H1 (cell line): ENCODE results near the gene LTBP4. TPM values are rescaled to one million over a fixed set of nuclear protein-coding genes. Genes with fewer than 3 reads are reported as not detected.
A peak's percentile ranks its signal among the peaks of the same experiment; 100 is the strongest.

Experiments
- CHD2 ChIP-seq: IDR thresholded peaks from 2 replicates; pipeline ENCODE4 v1.6.1; 2012; ENCODE audit warnings: low read length, improper control_type of control experiment
- CTBP2 ChIP-seq: IDR thresholded peaks from 2 replicates; pipeline ENCODE4 v1.7.0; 2011; ENCODE audit warnings: borderline replicate concordance, mild to moderate bottlenecking, moderate library complexity, mixed read lengths, low read length; ENCODE audit not compliant: insufficient read depth, insufficient read length
- CTCF ChIP-seq, 3 experiments: IDR thresholded peaks; 1 replicate in 2 of 3; 2 replicates in 1 of 3; pipeline versions ENCODE4 v1.5.1 to v1.6.1; 2011; ENCODE audit warnings: low read length in 3 of 3, mild to moderate bottlenecking in 3 of 3, inconsistent platforms in 2 of 3, low read depth in 1 of 3, moderate library complexity in 1 of 3; ENCODE audit not compliant: insufficient read depth in 1 of 3; ENCODE audit errors: control extremely low read depth in 1 of 3
- EZH2 ChIP-seq: fragments of 200-600 bp; sonication (generic); IDR thresholded peaks from 2 replicates; pipeline ENCODE4 v1.7.1; 2012; ENCODE audit warnings: low read depth, mild to moderate bottlenecking, moderate library complexity, low read length, inconsistent platforms; ENCODE audit not compliant: severe bottlenecking
- HDAC2 ChIP-seq, 2 experiments: fragments of 300-600 bp in 1 of 2; sonication (generic) in 1 of 2; IDR thresholded peaks; 2 replicates each; pipeline ENCODE4 v1.6.1; 2011 to 2012; ENCODE audit warnings: low read depth in 2 of 2, low read length in 2 of 2, mild to moderate bottlenecking in 2 of 2, moderate library complexity in 2 of 2, borderline replicate concordance in 1 of 2, inconsistent platforms in 1 of 2
- MAFK ChIP-seq: IDR thresholded peaks from 2 replicates; pipeline ENCODE4 v1.6.1; 2012; ENCODE audit warnings: low read depth, mild to moderate bottlenecking, improper control_type of control experiment, low read length
- MAX ChIP-seq: IDR thresholded peaks from 2 replicates; pipeline ENCODE4 v1.6.1; 2012; ENCODE audit warnings: inconsistent platforms
- PHF8 ChIP-seq: fragments of 200-600 bp; sonication (generic); conservative IDR thresholded peaks from 2 replicates; pipeline ENCODE4 v1.7.1; 2012; ENCODE audit warnings: low read depth, mild to moderate bottlenecking, inconsistent platforms, low read length, moderate library complexity
- RAD21 ChIP-seq, 2 experiments: IDR thresholded peaks in 1 of 2; conservative IDR thresholded peaks in 1 of 2; 2 replicates each; pipeline ENCODE4 v1.6.1; 2011; ENCODE audit warnings: low read depth in 2 of 2, low read length in 2 of 2, improper control_type of control experiment in 1 of 2, inconsistent platforms in 1 of 2, mild to moderate bottlenecking in 1 of 2, moderate library complexity in 1 of 2
- RBBP5 ChIP-seq: IDR thresholded peaks from 2 replicates; pipeline ENCODE4 v1.7.1; 2012; ENCODE audit warnings: low read depth, mild to moderate bottlenecking, inconsistent platforms, low read length, moderate library complexity, borderline replicate concordance
- SIN3A ChIP-seq, 2 experiments: IDR thresholded peaks in 1 of 2; conservative IDR thresholded peaks in 1 of 2; 2 replicates each; pipeline ENCODE4 v1.6.1; 2011 to 2012; ENCODE audit warnings: low read length in 2 of 2, improper control_type of control experiment in 1 of 2, low read depth in 1 of 2, mild to moderate bottlenecking in 1 of 2
- TAF1 ChIP-seq: IDR thresholded peaks from 2 replicates; pipeline ENCODE4 v1.6.1; 2011; ENCODE audit warnings: mild to moderate bottlenecking, low read depth, low read length
- TAF7 ChIP-seq: optimal IDR thresholded peaks from 2 replicates; pipeline ENCODE3; 2011; ENCODE audit warnings: low read depth, mild to moderate bottlenecking, inconsistent platforms, low read length, moderate library complexity, borderline replicate concordance
- TBP ChIP-seq: IDR thresholded peaks from 2 replicates; pipeline ENCODE4 v1.6.1; 2011; ENCODE audit warnings: low read depth, low read length, improper control_type of control experiment
- TCF12 ChIP-seq: IDR thresholded peaks from 2 replicates; pipeline ENCODE4 v1.6.1; 2011; ENCODE audit warnings: low read depth, mild to moderate bottlenecking, low read length
- TEAD4 ChIP-seq: IDR thresholded peaks from 2 replicates; pipeline ENCODE4 v1.6.1; 2012; ENCODE audit warnings: low read depth, low read length, inconsistent platforms, mixed read lengths
- polyA plus RNA-seq, 7 experiments: library from polyadenylated mRNA; depleted of rRNA in 3 of 7; stranded (reverse) in 5 of 7; unstranded in 2 of 7; fragments of >200 nt in 5 of 7; fragments of 200-250 nt in 2 of 7; gene quantifications; 1 replicate in 5 of 7; 2 replicates in 1 of 7; 4 replicates in 1 of 7; pipeline versions ENCODE4 v1.2.1 to v1.2.3, GENCODE V29; 2011 to 2013; ENCODE audit warnings: missing spikeins in 2 of 7, mixed read lengths in 2 of 7
- total RNA-seq: library from RNA; stranded (reverse); fragmentation: NEBNext Ultra II Directional; extraction: Animal tissue kit (Norgen Biotek cat#: 25700); gene quantifications from 2 replicates; pipeline ENCODE4 v1.2.1, GENCODE V29; 2021

Gene LTBP4
- total and polyA plus RNA-seq, 2 of the 8 experiments (the other 6 are each of a cell fraction or from before 2014, with no cell fraction given): 54.5 to 77.1 TPM

DNA sequence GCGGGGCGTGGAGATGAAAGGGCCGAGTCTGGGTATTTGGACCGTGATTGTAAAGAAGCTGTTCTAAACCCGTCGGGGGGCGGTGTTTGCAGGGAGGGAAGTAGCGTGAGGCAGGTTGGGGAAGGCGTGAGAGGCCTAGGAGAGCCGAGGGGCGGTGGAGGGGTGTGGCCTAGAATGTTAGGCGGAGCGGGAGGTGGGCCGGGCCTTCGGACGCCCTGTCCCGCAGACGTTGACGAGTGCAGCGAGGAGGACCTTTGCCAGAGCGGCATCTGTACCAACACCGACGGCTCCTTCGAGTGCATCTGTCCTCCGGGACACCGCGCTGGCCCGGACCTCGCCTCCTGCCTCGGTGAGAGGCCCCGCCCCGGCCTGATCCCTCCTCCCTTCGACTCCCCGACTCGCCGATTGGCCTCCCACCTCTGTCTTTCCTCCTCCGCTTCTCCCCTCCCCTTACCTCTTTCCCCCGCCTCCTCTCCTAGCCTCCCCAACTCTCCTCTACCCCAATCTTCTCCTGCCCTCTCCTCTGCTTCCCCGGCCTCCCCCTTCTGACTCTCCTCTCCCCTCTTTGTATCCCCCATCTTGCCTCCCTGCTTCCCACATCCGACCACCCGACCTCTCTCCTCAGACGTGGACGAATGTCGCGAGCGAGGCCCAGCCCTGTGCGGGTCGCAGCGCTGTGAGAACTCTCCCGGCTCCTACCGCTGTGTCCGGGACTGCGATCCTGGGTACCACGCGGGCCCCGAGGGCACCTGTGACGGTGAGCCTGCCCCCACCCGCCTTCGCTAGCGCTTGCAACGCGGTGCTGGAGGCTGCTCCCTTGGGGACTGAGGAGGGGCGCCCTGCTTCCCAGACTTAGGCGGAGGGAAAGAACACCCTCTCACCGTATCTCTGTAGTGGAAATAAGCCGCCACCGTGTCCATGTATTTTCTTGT lies 12.8 kb downstream of the LTBP4 start (continued):
- TF ChIP-seq RAD21 (IDR thresholded peaks at IDR 0.05 in 1 of 2, conservative IDR thresholded peaks at IDR 0.05 in 1 of 2; ENCODE audit: low read depth in 2 of 2, low read length in 2 of 2): no peak
- no peak for TF ChIP-seq CTCF (IDR thresholded peaks at IDR 0.05; ENCODE audit: control extremely low read depth in 1 of 3, insufficient read depth in 1 of 3, low read depth in 1 of 3, low read length in 3 of 3)
- no peak for TF ChIP-seq EZH2
- TF ChIP-seq CHD2: no peak
- peak; percentile 52 for TF ChIP-seq TAF1
- TF ChIP-seq TCF12: no peak
- peak; percentile 48; the same call in 1 of the 2 replicates for TF ChIP-seq RBBP5
- TF ChIP-seq PHF8: 0 out of 2 replicates have a peak, but pooled peaks have one; percentile 34
- no peak for TF ChIP-seq CTBP2
- peak; percentile 49; the same call in 1 of the 2 replicates for TF ChIP-seq MAX
- TF ChIP-seq TEAD4: no peak
- TF ChIP-seq TAF7: peak; percentile 12
- TF ChIP-seq MAFK: no peak
- no peak; a peak in 1 of 4 replicates for TF ChIP-seq SIN3A (conservative IDR thresholded peaks at IDR 0.05 in 1 of 2, IDR thresholded peaks at IDR 0.05 in 1 of 2; ENCODE audit: low read depth in 1 of 2, low read length in 2 of 2)
- TF ChIP-seq TBP: peak; percentile 55; the same call in 1 of the 2 replicates
- no peak for TF ChIP-seq HDAC2 (IDR thresholded peaks at IDR 0.05; ENCODE audit: borderline replicate concordance in 1 of 2, low read depth in 2 of 2, low read length in 2 of 2)
